Measurements from ENCODE around the gene MAP3K3.
"Not testable (repeated sequence)": the region's sequence is repeated elsewhere in the genome, so short reads cannot be mapped to it uniquely, and the experiment has no call there.

MAP3K3 gene

DNA sequence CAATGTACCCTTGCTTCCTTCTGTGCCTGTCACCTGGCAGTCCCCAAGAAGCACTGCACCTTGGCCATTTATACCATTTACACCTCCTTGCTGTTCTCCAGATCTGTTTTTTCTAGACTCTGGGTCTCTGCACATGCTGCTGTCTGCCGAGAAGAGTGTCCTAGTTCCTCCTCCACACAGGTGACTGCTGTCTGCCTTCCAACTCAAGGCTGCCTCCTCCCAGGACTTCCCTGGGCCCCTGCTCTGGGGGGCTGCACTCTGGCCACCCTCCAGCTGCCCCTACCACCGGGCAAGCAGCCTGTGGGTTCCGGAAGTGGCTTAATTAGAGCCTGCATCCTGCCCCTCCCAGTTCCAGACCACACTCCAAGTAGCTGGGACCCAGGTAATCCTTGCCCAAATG is 83.4 kb downstream of the MAP3K3 start:
- DNase-seq (ENCODE audit: low read depth), result no peak

DNA sequence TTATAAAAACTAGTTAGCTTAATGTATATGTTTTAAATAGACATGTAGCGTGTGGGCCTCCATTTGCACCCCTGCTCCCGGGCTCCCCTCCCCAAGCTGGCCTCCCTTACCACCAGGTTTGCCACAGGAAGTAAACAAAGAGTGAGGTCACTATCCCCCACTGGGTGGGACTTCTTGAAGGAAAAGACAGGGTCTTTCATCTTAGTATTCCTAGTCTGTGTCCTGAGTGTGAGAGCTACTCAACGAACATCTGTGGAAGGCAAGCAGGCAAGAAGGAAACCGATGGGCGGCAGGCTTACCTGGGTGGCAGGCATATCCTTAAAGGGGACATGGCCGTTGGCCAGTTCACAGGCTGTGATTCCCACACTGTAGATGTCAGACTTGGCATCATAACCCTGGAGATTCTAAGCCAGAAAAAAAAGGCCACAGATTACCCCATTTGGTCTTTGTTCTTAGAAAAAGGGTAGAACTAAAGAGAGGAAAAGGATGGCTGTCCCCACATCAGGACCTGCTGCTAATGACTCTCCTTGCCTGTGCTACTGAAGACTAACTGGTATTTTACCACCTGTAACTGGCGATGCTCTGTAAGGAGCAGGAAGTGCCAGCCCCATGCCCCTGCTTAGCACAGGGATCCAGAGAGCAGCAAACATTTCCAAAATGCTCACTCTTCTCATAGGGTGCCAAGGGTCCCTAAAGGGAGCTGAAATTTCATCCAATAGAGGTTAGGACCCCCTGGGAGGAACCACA is 84.3 kb downstream of the MAP3K3 start:
- no peak for DNase-seq (ENCODE audit: low read depth)

DNA sequence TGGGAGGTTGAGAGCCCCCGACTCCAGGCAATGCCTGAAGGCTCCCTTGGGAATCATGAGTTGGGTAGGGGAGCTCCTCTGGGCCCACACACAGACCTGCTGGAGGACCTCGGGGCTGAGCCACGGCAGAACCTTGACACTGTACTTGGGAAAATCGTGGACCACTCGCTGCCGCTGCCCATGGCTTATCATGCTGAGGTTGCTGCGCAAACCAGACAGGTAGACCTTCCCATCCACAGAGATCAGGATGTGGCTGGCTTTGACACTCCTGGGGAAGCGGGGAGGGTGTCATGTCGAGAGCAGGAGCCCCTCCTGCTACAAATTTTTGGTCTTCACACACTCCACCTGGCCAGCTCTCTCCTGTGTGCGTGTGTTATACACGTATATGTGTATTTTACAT is 84.9 kb downstream of the MAP3K3 start:
- no peak for DNase-seq (ENCODE audit: low read depth)

DNA sequence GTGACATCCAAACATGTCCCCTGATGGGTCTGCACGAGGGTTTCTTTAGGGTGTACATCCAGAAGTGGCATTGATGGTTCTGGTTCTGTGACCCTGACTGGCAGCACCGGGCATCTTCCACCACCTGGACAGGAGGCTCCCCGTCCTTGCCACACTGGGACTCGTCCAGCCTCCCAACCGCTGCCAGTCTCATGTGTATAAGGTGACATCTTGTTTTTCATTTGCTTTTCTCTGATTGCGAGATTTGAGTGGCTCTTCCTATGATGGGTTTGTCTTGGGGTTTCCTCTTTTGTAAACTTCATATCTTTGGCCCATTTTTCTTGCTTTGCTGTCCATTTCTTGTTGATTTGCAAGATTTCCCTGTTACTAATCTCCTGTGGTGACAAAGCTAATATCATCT is 86.9 kb downstream of the MAP3K3 start:
- DNase-seq (ENCODE audit: low read depth), result no peak

DNA sequence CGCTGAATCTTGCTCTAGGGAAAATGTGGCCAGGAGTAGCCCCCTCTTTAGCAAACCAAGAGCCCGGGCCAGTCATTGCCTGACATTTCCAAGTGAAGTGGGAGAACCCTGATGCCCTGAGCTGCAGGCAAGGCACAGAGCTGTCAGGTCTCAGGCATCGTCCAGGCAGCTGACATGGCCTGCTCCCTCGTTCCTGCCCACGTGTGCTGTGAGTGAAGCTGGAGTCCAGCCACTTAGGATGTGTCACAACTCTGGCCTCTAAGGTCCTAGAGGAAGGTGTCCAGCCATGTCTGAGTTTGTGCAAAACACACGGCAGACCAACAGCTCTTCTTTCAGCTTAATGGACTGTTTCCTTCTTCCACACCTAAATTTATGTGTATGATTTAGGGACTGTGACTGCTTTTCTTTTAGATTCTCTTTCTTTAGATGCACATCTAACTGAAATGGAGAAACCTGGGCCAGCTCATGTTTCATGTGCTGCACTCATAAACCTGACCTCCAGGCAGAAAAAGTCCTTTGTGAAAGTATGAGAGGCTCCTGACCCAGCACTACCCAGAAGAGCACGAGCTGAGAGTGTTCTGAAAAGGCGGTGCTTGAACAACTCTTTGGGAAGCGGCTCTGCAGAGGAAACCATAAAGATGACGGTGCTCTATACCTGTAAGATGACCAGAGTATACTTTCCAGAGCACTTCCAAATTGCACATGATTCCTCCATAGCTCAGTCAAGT is 92.5 kb downstream of the MAP3K3 start:
- DNase-seq (ENCODE audit: low read depth), result no peak

DNA sequence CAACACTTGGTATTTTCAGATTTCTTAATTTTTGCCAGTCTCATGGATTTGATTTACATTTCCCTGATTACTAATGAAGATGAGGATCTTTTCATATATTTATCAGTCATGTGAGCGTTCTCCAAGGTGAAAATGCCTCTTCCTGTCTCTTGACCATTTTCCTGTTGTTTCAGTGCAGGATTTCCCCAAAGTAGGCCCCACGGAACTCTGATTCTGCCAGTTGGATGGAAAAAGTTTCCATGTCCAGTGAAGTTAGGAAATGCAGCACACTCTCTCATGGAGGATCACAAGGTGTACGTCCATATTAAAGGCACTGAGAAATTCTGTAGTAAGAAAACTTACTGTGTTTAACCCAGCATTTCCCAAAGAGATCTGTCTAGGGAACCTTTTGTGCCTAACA is 94.2 kb downstream of the MAP3K3 start:
- no peak for DNase-seq (ENCODE audit: low read depth)

DNA sequence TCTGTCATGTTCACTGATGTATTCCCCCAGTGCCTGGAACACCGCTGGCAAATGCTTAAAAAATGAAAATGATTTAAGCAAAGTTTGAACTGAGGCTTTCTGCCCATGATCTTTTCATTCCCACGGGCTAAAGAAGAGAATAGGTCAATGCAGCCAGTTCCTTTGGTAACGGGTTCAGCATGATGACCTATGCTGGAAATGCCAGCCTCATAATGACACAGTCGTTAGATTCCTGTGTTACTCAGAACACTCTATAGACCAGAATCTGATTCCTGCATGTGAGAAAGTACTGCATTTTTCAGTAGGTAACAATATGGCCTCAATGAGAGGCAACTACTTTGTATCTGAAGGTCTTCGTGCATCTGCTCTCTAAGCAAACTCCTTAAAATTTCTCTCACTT is 96.8 kb downstream of the MAP3K3 start:
- no peak for DNase-seq (ENCODE audit: low read depth)

DNA sequence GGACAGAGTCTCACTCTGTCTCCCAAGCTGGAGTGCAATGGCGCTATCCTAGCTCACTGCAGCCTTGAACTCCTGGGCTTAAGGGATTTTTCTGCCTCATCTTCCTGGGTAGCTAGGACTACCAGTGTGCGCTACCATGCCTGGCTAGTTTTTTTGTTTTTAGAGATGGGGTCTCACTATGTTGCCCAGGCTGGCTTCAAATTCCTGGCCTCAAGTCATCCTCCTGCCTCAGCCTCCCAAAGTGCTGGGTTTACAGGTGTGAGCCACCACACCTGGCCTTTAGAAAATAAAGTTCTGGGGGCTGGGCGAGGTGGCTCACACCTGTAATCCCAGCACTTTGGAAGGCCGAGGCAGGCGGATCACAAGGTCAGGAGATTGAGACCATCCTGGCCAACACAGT is 98.0 kb downstream of the MAP3K3 start:
- not testable (repeated sequence) for DNase-seq (ENCODE audit: low read depth)

DNA sequence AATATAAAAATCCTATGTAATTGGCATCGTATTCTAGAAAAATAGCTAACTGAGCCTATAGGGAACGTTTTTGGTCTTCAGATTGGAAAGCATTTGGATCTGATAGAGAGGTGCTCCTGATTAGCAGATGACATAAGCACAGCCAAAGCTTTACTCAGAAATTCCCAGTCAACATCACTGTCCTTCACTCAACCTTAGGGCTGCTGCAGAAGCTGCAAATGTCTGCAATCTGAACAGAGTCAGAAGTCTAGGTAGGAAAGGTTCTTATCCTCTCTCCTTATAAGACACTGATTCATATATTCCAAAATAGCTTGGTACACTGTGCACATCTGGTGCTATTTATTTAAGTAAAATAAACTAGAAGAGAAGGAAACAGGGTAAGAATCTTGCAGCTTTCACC is 100.2 kb downstream of the MAP3K3 start:
- DNase-seq (ENCODE audit: low read depth), result no peak

DNA sequence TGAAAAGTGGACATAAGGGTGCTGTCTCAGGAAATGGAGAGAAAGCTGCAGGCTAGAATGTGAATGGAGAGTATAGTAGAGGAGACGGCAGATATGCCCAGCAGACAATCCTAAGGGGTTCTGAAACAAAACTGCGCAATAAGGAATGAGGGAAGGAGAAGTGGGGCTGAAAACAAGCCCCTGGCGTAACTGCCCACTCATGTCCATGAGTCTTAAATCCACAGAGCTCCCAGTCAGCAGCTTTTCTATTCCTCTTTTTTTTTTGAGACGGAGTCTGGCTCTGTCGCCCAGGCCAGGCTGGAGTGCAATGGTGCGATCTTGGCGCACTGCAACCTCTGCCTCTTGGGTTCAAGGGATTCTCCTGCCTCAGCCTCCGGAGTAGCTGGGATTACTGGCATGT is 113.5 kb downstream of the MAP3K3 start:
- DNase-seq (ENCODE audit: low read depth), result no peak

DNA sequence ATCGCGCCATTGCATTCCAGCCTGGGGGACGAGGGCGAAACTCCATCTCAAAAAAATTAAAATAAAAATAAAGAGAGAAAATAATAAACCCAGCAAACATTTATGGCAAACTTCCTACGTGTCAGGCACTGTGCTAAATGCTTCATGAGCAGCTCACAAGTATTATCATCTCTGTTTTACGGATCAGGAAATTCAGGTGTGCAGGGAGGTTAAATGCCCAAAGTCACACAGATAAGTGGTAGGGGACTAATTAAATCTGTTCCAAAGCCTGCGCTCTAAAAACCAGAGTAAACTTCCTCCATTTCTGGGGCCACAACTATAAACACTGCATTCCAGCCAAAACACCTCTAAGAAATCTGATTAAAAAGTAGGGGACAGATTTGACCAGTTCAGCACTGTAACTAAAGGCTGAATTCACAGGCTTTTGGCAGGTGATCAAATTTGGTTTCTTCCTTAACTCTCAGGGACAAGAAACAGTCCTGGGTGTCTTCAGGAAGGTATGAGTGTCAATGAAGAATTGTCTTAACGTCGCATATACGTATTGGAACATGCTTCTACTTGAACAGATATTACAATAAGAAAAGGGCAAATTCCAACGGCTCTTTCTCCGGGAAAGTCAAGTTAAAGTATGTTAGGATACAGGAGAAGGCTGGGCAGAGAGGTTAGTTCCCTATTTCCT is 118.4 kb downstream of the MAP3K3 start:
- DNase-seq (ENCODE audit: low read depth), result no peak

DNA sequence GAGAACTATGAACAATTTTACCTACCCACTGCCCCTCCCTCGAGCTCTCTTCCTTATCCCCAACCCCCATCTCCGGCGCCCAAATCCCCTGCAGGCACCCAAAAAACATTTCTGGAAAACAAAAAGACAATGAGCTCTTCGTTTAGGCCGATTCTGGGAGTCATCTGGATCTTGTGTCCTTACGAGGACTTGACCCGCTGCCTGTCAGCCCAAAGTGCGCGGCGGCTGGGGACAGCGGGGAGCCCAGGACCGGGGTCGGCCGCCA is 118.9 kb downstream of the MAP3K3 start:
- no peak for DNase-seq (ENCODE audit: low read depth)

DNA sequence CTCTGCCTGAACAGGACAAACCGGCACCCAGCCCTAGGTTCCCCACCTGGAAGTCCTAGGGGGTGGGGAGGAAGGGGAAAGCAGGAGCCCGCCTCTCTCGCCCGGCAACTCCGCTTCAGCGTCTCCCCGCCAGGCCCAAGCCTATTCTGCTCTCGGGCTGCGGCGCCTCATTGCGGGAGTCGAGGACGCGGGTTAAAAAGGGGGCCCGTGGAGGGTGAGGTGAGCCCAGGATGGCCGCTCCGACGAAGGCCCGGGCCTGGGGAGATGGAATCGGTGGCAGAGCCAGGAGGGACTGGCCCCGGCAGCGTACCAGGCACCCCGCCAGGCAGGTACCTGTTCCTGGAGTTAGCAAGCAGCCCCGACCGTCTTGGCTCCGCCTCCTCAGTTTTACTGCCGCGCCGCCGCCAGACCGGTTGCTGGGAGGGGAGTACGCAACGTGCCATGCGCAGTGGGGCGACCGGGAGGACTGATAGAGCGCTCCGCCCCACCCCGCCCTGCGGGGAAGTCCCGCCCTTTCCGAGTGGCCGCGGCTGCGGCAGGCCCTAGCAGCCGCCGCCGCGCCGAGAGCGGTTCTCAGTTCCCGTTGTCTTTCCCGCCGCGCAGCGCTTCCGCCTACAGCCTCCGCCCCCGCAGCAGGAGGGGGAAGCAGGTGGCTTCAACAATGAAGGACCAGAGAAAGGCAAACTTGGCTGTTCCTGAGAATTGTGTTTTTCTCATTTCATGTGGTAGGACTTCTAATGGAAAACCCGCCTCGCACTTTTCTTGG is 119.4 kb downstream of the MAP3K3 start, which contains the start of gene STRADA:
Gene STRADA, minus strand, starts transcription at position 392 of the 766 bp plus-strand sequence. CDS start 13,430 bp downstream, outside the sequence.
- peak; percentile 98 for DNase-seq (ENCODE audit: low read depth)

Data from stimulated activated CD8-positive, alpha-beta memory T cell treated with anti-CD3 and anti-CD28 coated beads, Interleukin-12 subunit alpha, Interleukin-12 subunit beta, amount 100 ng/mL, for 4 hours (primary cell).